Measurements from ENCODE around the gene LAMB2. TPM values are rescaled to one million over a fixed set of nuclear protein-coding genes. Genes with fewer than 3 reads are reported as not detected.

The LAMB2 gene
- total RNA-seq, 1 donor from 2014 or later, result 174 TPM

- Histone ChIP-seq H3K4me3 (ENCODE audit: low read depth, low read length) (no peak overlapping the region), H3K36me3 (ENCODE audit: control insufficient read depth, insufficient read depth, low read length) (peaks cover 13% of the 10 kb centered on the region), H3K27me3 (ENCODE audit: control insufficient read depth, insufficient read depth, low read length) (no peaks in the 10 kb centered on the region)
- TF ChIP-seq CTCF (IDR thresholded peaks at IDR 0.05; ENCODE audit: insufficient read depth, low read length, severe bottlenecking), result no peak
- FAIRE-seq (no peak), DNase-seq (ENCODE audit: low read depth) (no peak)
These were observed 41.6 kb upstream of the LAMB2 start for GRCh38 chr3:49174397-49174985.

DNA sequence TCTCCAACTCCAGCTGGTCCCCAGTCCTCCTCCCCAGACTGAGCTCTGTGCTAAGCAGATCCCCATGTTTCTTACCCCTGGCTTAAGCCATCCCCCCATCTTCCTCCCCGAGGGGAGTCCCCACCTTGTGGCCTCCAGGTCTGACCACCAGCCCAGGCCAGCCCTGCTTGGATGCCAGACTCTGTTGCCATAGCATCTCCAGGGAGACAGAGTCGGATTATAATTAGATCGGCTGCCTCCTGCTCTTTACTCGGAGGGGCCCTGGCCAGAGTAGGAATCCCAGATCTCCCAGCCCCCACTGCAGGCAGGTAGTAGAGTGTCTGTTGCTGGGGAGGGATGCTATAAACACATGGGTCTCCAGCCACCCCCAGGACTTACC is 40.9 kb upstream of the LAMB2 start:
- no peak overlapping the region for H3K4me3 ChIP-seq (ENCODE audit: low read depth, low read length)
- no peaks in the 10 kb centered on the region for H3K27me3 ChIP-seq (ENCODE audit: control insufficient read depth, insufficient read depth, low read length)
- TF ChIP-seq CTCF (IDR thresholded peaks at IDR 0.05; ENCODE audit: insufficient read depth, low read length, severe bottlenecking), result no peak
- no peak for FAIRE-seq
- peaks cover 13% of the 10 kb centered on the region for H3K36me3 ChIP-seq (ENCODE audit: control insufficient read depth, insufficient read depth, low read length)
- no peak for DNase-seq (ENCODE audit: low read depth)

DNA sequence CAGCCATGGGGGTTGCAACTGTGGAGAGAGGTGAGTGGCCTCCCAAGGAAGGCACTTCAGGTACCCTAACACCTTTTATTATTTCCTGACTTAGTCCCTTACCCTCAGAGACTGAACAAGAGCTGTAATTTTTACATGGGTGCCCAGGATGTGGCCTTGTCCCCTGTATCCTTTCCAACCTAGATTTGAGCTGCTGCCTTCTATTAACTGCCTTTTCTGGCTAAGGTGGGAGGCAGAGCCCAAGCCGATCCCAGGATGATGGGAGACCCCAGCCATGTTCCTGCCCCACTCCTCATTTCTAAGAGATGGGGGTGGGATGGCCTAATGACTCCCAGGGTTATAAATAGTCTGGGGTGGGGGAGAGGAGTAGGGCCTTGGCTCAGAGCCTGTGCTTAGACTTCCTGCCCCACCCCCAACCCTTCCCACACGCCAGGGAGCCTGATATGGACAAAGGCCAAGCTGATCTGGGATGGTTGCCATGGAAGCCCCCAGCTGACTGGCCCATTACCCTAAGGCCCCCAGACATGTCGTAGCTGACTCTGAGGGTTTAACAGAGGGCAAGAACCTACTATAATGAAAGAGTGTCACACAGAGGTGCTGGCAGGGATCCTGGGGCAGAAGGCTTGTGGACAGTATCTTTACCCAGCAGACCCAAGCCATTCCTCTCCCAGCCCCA is 40.4 kb upstream of the LAMB2 start:
- peak; percentile 66 for FAIRE-seq
- no peak overlapping the region for H3K4me3 ChIP-seq (ENCODE audit: low read depth, low read length)
- DNase-seq (ENCODE audit: low read depth), result no peak
- no peaks in the 10 kb centered on the region for H3K27me3 ChIP-seq (ENCODE audit: control insufficient read depth, insufficient read depth, low read length)
- no peak for TF ChIP-seq CTCF (IDR thresholded peaks at IDR 0.05; ENCODE audit: insufficient read depth, low read length, severe bottlenecking)
- H3K36me3 ChIP-seq (ENCODE audit: control insufficient read depth, insufficient read depth, low read length), result peaks cover 13% of the 10 kb centered on the region

GRCh38 chr3:49172551-49173041 is 39.7 kb upstream of the LAMB2 start:
- no peak for TF ChIP-seq CTCF (IDR thresholded peaks at IDR 0.05; ENCODE audit: insufficient read depth, low read length, severe bottlenecking)
- DNase-seq (ENCODE audit: low read depth) (no peak), FAIRE-seq (no peak)
- Histone ChIP-seq H3K4me3 (ENCODE audit: low read depth, low read length) (peak overlapping the region; percentile 16), H3K36me3 (ENCODE audit: control insufficient read depth, insufficient read depth, low read length) (peaks cover 13% of the 10 kb centered on the region), H3K27me3 (ENCODE audit: control insufficient read depth, insufficient read depth, low read length) (no peaks in the 10 kb centered on the region)

DNA sequence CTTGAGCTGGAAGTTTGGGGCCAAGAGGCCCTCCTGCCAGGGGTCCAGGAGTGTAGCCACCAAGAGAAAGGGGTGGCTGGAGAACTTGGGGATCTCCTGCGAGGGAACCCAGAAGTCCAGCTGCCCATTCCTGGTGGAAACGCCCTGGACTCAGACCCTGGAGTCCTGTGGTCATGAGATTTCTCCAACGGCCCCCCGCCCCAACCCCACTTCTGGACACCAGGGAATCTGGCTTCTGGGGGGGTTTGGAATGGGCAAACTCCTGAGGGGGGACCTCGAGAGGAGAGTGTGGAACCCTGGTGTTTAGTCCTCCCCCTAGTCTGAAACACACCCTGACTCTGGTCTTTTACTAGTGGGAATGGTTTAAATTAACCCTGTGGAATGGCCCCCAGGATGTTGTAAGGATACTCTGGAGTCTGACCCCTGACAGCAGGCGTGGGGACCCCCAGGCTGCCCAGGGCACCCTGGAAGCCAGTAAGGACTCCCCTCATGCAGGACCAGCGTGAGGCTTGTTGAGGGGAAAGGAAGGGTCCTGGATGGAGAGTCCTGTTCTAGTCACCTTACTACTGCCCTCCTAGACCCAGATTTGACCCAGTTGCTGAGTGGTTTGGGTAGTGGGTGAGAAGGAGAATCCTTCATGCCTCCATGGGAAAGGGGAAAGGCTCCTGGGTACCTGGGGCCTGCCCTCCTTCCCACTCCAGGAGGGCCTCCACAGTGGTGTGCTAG is 39.1 kb upstream of the LAMB2 start:
- TF ChIP-seq CTCF (IDR thresholded peaks at IDR 0.05; ENCODE audit: insufficient read depth, low read length, severe bottlenecking), result no peak
- FAIRE-seq (no peak), DNase-seq (ENCODE audit: low read depth) (no peak)
- H3K27me3 ChIP-seq (ENCODE audit: control insufficient read depth, insufficient read depth, low read length), result no peaks in the 10 kb centered on the region
- peaks cover 13% of the 10 kb centered on the region for H3K36me3 ChIP-seq (ENCODE audit: control insufficient read depth, insufficient read depth, low read length)
- peak overlapping the region; percentile 71 for H3K4me3 ChIP-seq (ENCODE audit: low read depth, low read length)
